Fibroblast of skin of abdomen (primary cell): ENCODE measurements around the gene VSTM2B.
A peak's percentile ranks its signal among the peaks of the same experiment; 100 is the strongest.

Experiments used
- DNase-seq: peaks from one replicate; pipeline ENCODE4 v3.0.0-alpha.2; 2013

Gene VSTM2B

GRCh38 chr19:29569038-29569911 lies 43.5 kb downstream of the VSTM2B start:
- no peak for DNase-seq

DNA sequence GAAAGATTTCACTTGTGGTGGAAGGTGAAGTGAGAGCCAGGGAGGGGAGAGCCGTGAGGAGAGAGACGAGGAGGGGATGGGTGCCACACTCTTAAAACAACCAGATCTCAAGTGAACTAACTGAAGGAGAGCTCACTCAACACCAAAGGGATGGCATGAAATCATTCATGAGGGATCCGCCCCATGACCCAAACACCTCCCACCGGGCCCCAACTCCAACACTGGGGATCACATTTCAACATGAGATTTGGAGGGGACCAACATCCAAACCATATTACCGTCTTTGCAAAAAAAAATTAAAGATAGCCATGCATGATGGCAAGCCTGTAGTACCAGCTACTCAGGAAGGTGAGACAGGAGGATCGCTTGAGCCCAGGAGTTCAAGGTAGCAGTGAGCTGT lies 45.4 kb downstream of the VSTM2B start:
- no peak for DNase-seq

DNA sequence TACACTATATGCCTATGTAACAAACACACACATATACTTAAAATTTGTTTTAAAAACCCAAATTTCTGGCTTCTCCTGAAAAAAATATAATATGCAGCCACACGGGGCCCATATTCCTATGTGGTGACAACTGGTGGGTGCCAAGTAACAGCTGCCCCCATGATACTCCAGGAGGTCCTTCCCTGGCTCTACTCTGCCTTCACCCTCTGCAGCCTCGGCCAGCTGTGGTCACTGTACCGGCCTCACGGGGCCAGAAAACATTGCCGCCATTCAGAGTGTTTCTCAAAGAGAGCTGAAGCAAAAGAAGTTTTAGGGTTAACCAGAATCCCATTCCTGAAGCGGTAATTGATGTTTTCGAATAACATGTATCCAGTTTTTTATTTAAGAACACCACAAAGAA lies 47.7 kb downstream of the VSTM2B start:
- DNase-seq, result no peak

GRCh38 chr19:29574510-29574909 lies 48.7 kb downstream of the VSTM2B start:
- no peak for DNase-seq

GRCh38 chr19:29576046-29576606 lies 50.3 kb downstream of the VSTM2B start:
- peak; percentile 17 for DNase-seq

DNA sequence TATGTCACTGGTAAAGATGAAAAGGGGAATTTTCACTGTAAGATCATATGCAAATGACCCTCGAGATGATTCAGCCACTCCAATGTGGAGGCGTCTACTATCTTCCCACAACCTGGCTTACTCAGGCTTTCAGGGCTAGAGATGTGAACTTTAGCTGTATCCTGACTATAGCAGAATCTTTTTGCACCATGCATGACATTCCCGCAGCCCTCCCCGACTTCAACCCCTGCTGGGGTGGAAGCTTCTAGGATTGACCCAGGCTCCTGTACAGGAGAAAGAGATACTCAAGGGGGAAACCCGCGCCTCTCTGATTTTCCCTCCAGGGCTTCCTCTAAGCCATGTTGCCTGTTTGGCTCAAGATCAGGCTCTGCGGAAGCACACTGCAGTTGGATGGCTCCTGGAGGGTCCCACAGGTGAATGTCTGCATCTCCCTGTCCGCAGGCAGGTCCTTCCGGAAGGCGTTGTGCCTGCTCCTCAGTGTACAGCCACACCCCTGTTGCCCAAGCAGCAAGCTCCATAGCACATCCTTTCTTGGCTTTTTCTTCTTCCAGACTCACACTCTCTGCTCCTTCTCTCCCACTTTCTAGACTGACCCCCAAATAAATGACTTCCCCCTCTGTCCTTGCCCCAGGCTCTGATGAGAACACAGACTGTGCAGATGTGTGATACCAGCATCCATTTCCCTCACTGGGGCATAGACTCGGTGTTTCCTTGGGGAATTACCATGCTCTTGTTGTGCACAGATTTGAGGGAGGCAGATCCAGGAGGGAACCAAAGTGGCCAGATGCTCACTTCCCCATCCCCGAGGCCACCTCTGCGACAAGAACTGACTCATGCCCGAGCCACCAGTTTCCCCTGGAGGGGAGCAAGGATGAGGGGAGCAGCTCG lies 51.2 kb downstream of the VSTM2B start:
- peak; percentile 26 for DNase-seq

DNA sequence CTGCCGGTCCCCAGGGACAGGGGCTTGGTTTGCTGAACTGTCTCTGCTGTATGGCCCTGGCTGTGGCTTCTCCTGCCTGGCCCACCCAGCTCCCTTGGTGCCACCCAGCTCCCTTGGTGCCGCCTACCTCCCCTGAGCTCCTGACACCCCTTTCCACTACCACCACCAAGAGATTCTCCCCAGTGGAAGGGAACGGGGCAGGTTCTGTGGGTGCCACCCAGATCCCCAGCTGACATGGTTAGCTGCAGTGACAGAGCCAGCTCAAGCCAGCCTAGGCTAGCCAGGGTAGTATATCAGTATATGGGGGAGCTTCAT lies 51.8 kb downstream of the VSTM2B start:
- no peak for DNase-seq

- no peak for DNase-seq
Observed at GRCh38 chr19:29578349-29578748, 52.6 kb downstream of the VSTM2B start.

GRCh38 chr19:29579308-29579910 lies 53.6 kb downstream of the VSTM2B start:
- no peak for DNase-seq

GRCh38 chr19:29581398-29581797 lies 55.6 kb downstream of the VSTM2B start:
- no peak for DNase-seq

DNA sequence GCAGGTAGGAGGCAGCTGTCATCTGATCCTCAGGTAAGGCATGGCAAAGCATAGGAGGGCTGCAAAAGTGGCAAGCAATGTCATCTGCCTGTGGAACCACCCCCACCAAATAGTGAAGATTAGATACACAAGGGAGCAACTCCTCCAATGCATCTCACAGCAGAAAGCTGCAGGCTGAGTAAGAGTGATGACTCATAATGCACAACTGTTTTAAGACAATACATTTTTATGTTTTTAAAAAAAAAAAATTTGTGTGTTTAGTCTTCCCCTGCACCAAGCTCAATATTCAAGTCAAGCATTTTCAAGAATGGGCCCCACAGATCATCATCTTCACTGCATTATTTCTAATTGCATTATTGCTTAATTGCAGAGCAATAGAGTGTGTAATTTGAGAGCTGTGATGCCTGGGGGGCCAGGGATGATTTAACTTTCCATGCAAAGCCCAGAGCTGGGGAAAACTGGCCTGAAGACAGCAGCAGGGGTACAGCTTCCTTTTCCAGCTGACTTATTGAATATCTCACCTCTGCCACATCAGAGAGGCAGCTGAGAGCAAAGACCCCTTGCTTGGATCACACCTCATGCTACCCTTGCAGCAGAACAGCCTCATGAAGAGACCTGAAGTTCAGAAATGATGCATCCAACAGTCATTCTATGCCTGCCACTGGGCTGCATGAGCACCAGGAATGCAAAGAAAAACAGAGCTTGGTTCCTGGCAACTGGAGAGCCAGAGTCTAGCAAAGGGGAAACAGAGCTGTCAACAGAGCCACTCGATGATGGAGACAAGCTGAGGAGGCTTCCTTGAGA lies 57.6 kb downstream of the VSTM2B start:
- DNase-seq, result peak; percentile 55

DNA sequence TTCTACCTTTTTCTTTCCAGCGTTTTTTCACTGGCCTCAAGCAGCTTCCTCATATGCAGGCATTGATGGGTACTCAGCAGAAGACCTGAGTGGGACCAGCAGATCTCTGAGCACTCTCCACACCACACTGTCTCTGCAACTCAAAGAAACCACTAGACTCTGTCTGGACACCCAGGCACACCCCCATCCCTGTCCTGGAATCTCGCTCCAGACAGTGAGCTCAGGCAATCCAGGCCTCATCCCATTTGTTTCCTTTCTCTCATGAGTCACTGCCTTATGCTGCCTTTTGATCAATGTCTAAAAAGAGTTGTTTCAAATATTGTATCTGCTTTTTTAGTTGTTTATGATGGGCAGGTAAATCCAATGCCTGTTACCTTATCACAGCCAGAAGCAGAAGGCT lies 60.6 kb downstream of the VSTM2B start:
- DNase-seq, result peak; percentile 43

GRCh38 chr19:29587059-29587458 lies 61.3 kb downstream of the VSTM2B start:
- no peak for DNase-seq

DNA sequence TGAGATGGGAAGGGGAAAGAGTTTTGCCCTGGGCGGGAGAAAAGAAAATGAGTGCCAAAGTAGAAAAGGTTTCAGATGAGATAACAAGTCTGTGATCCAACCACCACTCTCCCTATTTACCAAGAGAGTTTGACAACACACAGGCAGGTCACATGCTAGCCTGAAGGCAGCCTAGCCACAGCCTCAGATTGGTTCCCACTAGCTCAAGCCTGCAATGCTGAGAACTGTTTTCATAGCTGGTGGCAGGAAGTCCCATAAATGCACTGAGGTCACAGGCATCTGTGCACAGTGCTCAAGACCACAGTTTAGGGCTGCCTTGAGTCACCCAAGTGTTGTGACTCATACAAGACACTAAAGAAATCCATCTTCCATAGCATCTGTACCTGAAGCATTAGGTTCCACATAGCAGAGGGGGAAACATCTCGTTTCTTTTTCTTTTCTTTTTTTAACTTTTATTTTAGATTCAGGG lies 61.8 kb downstream of the VSTM2B start:
- peak; percentile 48 for DNase-seq

DNA sequence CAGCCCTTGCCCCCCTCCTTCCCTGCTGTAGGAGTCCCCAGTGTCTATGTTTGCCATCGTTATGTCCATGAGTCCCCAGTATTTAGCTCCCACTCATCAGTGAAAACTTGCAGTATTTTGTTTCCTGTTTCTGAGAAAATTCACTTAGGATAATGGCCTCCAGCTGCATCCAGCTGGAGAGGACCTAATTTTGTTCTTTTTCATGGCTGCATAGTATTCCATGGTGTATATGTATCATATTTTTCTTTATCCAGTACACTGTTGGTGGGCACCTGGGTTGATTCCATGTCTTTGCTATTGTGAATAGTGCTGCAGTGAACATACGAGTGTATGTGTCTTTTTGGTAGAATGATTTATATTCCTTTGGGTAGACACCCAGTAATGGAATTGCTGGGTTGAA lies 62.3 kb downstream of the VSTM2B start:
- no peak for DNase-seq

GRCh38 chr19:29590278-29590677 lies 64.5 kb downstream of the VSTM2B start:
- DNase-seq, result no peak

GRCh38 chr19:29591670-29592069 lies 65.9 kb downstream of the VSTM2B start:
- DNase-seq, result no peak

DNA sequence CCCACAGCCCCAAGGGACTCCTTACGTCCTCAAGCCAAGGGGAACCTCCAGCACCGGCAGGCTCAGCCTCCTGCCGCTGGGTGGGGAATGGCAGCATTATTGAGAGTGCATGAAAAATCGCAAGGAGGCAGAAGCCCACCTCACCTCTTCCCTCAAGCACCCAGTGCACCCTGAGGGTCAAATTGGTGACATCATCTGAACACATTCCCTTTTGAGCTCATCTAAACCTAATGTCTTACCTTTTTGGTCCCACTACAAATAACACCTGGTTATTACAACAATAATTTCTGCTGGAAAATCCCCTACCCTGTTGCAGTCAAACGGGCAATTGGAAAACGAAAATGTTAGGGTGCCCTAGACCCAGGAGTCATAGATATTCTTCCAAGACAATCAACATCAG lies 68.1 kb downstream of the VSTM2B start:
- no peak for DNase-seq

DNA sequence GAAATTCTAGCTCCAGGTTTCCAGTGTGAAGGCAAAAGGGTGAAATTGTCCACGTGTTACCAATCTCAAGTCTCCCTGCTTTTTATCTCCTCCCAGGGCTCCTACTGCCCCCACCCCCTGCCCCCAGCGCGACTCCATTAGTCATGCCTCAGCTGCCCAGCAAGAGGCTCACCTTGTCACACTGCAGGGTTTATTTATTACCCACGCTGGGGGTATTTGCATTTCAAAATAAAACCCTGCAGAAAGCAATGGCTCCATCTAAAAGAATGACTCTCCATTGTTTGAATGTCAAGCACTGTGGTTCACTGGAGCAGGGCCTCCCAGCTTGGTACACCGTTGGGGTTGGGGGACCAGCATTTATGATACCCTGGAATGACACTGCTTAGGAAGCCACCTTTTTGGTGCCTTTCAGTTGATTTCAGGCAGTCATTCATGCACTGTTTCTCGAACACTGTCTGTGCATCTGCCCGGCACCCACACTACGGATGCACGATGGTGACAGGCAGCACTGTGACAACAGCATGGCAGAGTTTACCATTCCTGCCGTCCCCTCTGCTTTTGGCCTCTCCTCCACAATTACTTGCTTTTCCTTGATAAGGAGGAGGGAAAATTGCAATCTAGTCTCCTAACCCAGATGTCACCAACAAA lies 70.4 kb downstream of the VSTM2B start:
- peak; percentile 21 for DNase-seq

GRCh38 chr19:29596885-29597525 lies 71.2 kb downstream of the VSTM2B start:
- DNase-seq, result peak; percentile 32

DNA sequence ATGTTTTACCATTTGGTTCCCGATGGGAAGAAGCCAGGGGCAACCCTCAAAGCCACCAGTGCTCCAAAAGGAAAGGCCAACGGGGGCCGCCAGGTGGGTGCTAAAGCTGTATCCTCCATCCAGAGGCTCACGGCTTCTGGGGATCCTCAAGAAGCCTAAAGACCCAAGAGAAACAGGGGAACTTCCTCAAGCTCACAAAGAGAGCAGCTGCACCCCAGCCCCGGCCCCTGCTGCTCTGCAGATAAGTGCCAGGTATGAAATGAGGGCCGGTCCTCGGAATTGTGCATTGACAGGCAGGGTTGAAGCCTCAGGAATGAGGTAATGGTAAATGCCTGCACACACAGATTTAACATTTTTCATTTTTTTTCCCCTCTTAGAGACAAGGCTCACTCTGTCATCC lies 72.2 kb downstream of the VSTM2B start:
- no peak for DNase-seq
